NK-92 (cell line): ENCODE results near the gene COX7B.
"Not testable (repeated sequence)": the region's sequence is repeated elsewhere in the genome, so short reads cannot be mapped to it uniquely, and the experiment has no call there.

Source experiments
- DNase-seq: peaks from one replicate; lab custom pipeline; 2025; ENCODE audit not compliant: unreplicated experiment; lab: John Stamatoyannopoulos, UW

Gene COX7B

GRCh38 chrX:77945031-77945430 lies 45.8 kb downstream of the COX7B start:
- not testable (repeated sequence) for DNase-seq

GRCh38 chrX:77945910-77946545 lies 46.8 kb downstream of the COX7B start:
- DNase-seq: no peak

GRCh38 chrX:77946571-77946970 lies 47.3 kb downstream of the COX7B start:
- DNase-seq: no peak

GRCh38 chrX:77949840-77950239 lies 50.6 kb downstream of the COX7B start:
- no peak for DNase-seq

- DNase-seq: no peak
Observed at GRCh38 chrX:77952173-77952572, 52.9 kb downstream of the COX7B start.

GRCh38 chrX:77953302-77953701 lies 54.0 kb downstream of the COX7B start:
- no peak for DNase-seq

GRCh38 chrX:77953708-77954107 lies 54.4 kb downstream of the COX7B start:
- DNase-seq: no peak
